22Rv1 (cell line): ENCODE data around the gene IL1RN.

Experiments used
- ZFX ChIP-seq: fragments of 450-650 bp; IDR thresholded peaks from 2 replicates; pipeline ENCODE4 v1.6.1; 2017; ENCODE audit warnings: antibody characterized with exemption, borderline replicate concordance
- TF ChIP-seq, protein P1 (sequence below): fragments of 450-650 bp; IDR thresholded peaks from 2 replicates; pipeline ENCODE4 v1.5.1; 2017; ENCODE audit warnings: mild to moderate bottlenecking

DNA sequence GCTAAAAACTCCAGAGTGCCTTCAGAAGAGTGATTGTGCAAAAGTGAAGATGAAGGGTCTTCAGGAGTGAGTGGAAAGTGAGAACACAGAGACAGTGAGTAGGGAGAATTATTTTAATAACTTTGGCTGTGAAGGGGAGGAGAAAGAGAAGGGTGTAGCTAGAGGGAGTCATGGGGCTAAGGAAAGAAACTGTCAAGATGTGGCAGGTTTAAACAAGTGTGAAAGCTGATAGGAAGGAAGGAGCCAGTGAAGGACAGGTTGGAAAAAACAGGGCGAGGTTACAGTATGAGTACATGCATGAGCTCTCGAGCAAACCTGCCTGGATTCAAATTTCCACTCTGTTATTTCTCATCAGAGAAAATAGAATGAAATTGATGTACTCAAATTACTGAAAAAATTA lies 41.9 kb upstream of the IL1RN start:
- TF ChIP-seq, protein P1, sequence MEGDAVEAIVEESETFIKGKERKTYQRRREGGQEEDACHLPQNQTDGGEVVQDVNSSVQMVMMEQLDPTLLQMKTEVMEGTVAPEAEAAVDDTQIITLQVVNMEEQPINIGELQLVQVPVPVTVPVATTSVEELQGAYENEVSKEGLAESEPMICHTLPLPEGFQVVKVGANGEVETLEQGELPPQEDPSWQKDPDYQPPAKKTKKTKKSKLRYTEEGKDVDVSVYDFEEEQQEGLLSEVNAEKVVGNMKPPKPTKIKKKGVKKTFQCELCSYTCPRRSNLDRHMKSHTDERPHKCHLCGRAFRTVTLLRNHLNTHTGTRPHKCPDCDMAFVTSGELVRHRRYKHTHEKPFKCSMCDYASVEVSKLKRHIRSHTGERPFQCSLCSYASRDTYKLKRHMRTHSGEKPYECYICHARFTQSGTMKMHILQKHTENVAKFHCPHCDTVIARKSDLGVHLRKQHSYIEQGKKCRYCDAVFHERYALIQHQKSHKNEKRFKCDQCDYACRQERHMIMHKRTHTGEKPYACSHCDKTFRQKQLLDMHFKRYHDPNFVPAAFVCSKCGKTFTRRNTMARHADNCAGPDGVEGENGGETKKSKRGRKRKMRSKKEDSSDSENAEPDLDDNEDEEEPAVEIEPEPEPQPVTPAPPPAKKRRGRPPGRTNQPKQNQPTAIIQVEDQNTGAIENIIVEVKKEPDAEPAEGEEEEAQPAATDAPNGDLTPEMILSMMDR, result no peak
- TF ChIP-seq ZFX, result no peak
